Prostate gland (tissue), 2 donors: Measurements from ENCODE around the gene PAX1. TPM values are rescaled to one million over a fixed set of nuclear protein-coding genes. Genes with fewer than 3 reads are reported as not detected.

Source experiments
- DNase-seq: peaks from one replicate; pipeline ENCODE4 v3.0.0-alpha.2; 2019; ENCODE audit warnings: low spot score
- H3K27ac ChIP-seq, 2 donors: fragments of 200-600 bp; sonication (generic); 2 replicates each; pipeline ENCODE4 v1.5.1; 2017 to 2019
- H3K27me3 ChIP-seq: fragments of 200-600 bp; sonication (generic); replicated peaks from 2 replicates; pipeline ENCODE4 v1.5.1; 2019; ENCODE audit not compliant: insufficient read depth
- H3K36me3 ChIP-seq, 2 donors: fragments of 200-600 bp; sonication (generic); 1 replicate in 1 of 2; 2 replicates in 1 of 2; pipeline versions ENCODE4 v1.5.1 to v1.8.1; 2017 to 2019
- H3K4me1 ChIP-seq: fragments of 200-600 bp; sonication (generic); replicated peaks from 2 replicates; pipeline ENCODE4 v1.5.1; 2019
- H3K4me3 ChIP-seq, 2 donors: fragments of 200-600 bp; sonication (generic); 2 replicates each; pipeline ENCODE4 v1.5.1; 2017 to 2019
- H3K9me3 ChIP-seq: fragments of 200-600 bp; sonication (generic); 2 replicates; pipeline ENCODE4 v1.5.1; 2017
- CTCF ChIP-seq, 4 experiments: fragments of 200-600 bp in 2 of 4; fragments of 450-650 bp in 2 of 4; sonication (generic) in 2 of 4; IDR thresholded peaks; 1 replicate in 3 of 4; 2 replicates in 1 of 4; pipeline ENCODE4 v1.5.1; 2016 to 2019; ENCODE audit warnings: antibody characterized with exemption in 4 of 4, mild to moderate bottlenecking in 2 of 4, moderate library complexity in 2 of 4
- POLR2A ChIP-seq: fragments of 450-650 bp; IDR thresholded peaks from one replicate; pipeline ENCODE4 v1.6.1; 2016; ENCODE audit warnings: antibody characterized with exemption, mild to moderate bottlenecking
- POLR2AphosphoS5 ChIP-seq: sonication (generic); formaldehyde crosslinking; IDR thresholded peaks from one replicate; pipeline ENCODE4 v1.6.1; 2017; ENCODE audit warnings: antibody characterized with exemption
- WGBS: methylation state at CpG from one replicate; pipeline ENCODE4 v1.1.5; 2018; 5-methylcytosine and 5-hydroxymethylcytosine counted together
- intact Hi-C: fragments of 100-400 bp; cut with DNase I; formaldehyde crosslinking; loops from one replicate; pipeline ENCODE4 v1.14.2; 2022
- total RNA-seq, 2 donors: library from RNA; depleted of rRNA; stranded (reverse); fragments of >200 nt; gene quantifications; one replicate each; pipeline ENCODE4 v1.1.0, GENCODE V29; 2016

Gene PAX1
- total RNA-seq, 2 donors from 2014 or later, result not detected

- Histone ChIP-seq H3K9me3 (no peaks in the 10 kb centered on the region), H3K36me3 (no peaks in the 10 kb centered on the region), H3K4me1 (no peaks in the 10 kb centered on the region), H3K4me3 (peak overlapping the region in 1 of 2 donors; percentile 15), H3K27me3 (peaks cover 59% of the 10 kb centered on the region), H3K27ac (no peak overlapping the region)
- TF ChIP-seq POLR2AphosphoS5 (no peak), POLR2A (no peak), CTCF (IDR thresholded peaks at IDR 0.05) (peak in 1 of 4 experiments; percentile 40)
- peak; percentile 45 for DNase-seq
- WGBS, result 9% methylated on average over 54 of the region's 54 CpGs
- intact Hi-C loops, result no loop called here
Measured at GRCh38 chr20:21702553-21703470, 2.7 kb upstream of the PAX1 start.

GRCh38 chr20:21703717-21704407 lies 1.6 kb upstream of the PAX1 start:
- DNase-seq, result no peak
- TF ChIP-seq POLR2A (no peak), CTCF (IDR thresholded peaks at IDR 0.05) (no peak), POLR2AphosphoS5 (no peak)

GRCh38 chr20:21704408-21705385 lies 767 bp upstream of the PAX1 start:
- Histone ChIP-seq H3K4me1 (no peaks in the 10 kb centered on the region), H3K4me3 (no peak overlapping the region), H3K36me3 (no peaks in the 10 kb centered on the region), H3K9me3 (no peaks in the 10 kb centered on the region), H3K27ac (no peak overlapping the region), H3K27me3 (peaks cover 55% of the 10 kb centered on the region)
- DNase-seq, result no peak
- intact Hi-C loops, result no loop called here
- TF ChIP-seq CTCF (IDR thresholded peaks at IDR 0.05) (no peak), POLR2AphosphoS5 (no peak), POLR2A (no peak)
- WGBS, result 11% methylated on average over 31 of the region's 31 CpGs

More at GRCh38 chr20:21703717-21704407, 1.6 kb upstream of the PAX1 start:
- Histone ChIP-seq H3K27ac (no peak overlapping the region), H3K9me3 (no peaks in the 10 kb centered on the region), H3K4me1 (no peaks in the 10 kb centered on the region), H3K36me3 (no peaks in the 10 kb centered on the region), H3K4me3 (no peak overlapping the region), H3K27me3 (peaks cover 55% of the 10 kb centered on the region)
- intact Hi-C loops, result no loop called here
- 17% methylated on average over 19 of the region's 22 CpGs for WGBS

GRCh38 chr20:21706261-21707195 lies 1.1 kb downstream of the PAX1 start:
- H3K4me1 ChIP-seq, result no peaks in the 10 kb centered on the region

More at GRCh38 chr20:21706261-21707195, 1.1 kb downstream of the PAX1 start:
- TF ChIP-seq POLR2AphosphoS5, result no peak
- TF ChIP-seq POLR2A, result no peak
- no peak for TF ChIP-seq CTCF (IDR thresholded peaks at IDR 0.05)
- WGBS, result 5% methylated on average over 63 of the region's 76 CpGs
- Histone ChIP-seq H3K9me3 (no peaks in the 10 kb centered on the region), H3K27ac (no peak overlapping the region), H3K36me3 (no peaks in the 10 kb centered on the region), H3K4me3 (no peak overlapping the region), H3K27me3 (peaks cover 59% of the 10 kb centered on the region)
- intact Hi-C loops, result no loop called here
- DNase-seq, result no peak
